Stomach (tissue), 4 donors: ENCODE measurements around the gene AGAP1.

Source experiments
- EP300 ChIP-seq: sonication (generic); formaldehyde crosslinking; IDR thresholded peaks from one replicate; pipeline ENCODE4 v1.6.1; 2017; ENCODE audit warnings: antibody characterized with exemption
- POLR2AphosphoS5 ChIP-seq, 3 donors: sonication (generic); formaldehyde crosslinking; IDR thresholded peaks; one replicate each; pipeline ENCODE4 v1.6.1; 2016; ENCODE audit warnings: antibody characterized with exemption in 3 of 3
- TF ChIP-seq, protein P1 (sequence below), 7 experiments: fragments of 450-650 bp in 4 of 7; fragments of 200-600 bp in 3 of 7; sonication (generic) in 3 of 7; IDR thresholded peaks; one replicate each; pipeline ENCODE4 v1.5.1; 2016 to 2019; ENCODE audit warnings: antibody characterized with exemption in 7 of 7, control low read depth in 2 of 7, mild to moderate bottlenecking in 1 of 7

DNA sequence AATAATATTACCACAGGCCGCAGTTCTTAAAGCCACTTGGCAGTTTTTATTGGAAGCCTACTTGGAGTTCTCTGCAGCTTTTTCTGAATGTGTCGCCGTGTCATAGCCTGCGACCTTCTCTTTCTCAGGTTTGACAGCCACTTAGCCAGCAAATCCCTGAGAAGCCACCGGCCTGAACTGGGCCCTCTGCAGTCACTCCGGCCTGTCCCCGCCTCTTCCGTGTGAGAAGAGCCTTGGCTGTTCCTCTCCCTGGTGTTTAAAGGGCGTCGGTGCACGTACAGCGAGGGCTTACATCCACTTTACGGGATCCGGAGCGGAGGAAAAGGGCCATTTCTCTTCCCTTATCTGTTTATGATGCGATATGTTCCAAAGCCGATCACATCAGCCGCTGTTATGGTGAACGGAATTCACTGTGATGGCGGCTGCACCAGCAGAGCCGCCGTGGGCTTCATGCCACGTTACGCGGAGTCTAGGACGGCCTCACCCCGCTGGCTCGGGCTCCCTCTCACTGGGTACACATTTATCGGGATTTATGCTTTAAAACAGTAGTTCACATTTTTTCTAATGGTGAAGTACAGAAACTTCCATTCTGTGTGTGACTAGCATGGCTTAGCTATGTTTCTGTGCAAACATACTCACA lies 607.6 kb downstream of the AGAP1 start:
- no peak for TF ChIP-seq POLR2AphosphoS5 (IDR thresholded peaks at IDR 0.05)
- TF ChIP-seq, protein P1, sequence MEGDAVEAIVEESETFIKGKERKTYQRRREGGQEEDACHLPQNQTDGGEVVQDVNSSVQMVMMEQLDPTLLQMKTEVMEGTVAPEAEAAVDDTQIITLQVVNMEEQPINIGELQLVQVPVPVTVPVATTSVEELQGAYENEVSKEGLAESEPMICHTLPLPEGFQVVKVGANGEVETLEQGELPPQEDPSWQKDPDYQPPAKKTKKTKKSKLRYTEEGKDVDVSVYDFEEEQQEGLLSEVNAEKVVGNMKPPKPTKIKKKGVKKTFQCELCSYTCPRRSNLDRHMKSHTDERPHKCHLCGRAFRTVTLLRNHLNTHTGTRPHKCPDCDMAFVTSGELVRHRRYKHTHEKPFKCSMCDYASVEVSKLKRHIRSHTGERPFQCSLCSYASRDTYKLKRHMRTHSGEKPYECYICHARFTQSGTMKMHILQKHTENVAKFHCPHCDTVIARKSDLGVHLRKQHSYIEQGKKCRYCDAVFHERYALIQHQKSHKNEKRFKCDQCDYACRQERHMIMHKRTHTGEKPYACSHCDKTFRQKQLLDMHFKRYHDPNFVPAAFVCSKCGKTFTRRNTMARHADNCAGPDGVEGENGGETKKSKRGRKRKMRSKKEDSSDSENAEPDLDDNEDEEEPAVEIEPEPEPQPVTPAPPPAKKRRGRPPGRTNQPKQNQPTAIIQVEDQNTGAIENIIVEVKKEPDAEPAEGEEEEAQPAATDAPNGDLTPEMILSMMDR (IDR thresholded peaks at IDR 0.05), result no peak
- no peak for TF ChIP-seq EP300
